Measurements from ENCODE around the gene HIVEP3.

The HIVEP3 gene

DNA sequence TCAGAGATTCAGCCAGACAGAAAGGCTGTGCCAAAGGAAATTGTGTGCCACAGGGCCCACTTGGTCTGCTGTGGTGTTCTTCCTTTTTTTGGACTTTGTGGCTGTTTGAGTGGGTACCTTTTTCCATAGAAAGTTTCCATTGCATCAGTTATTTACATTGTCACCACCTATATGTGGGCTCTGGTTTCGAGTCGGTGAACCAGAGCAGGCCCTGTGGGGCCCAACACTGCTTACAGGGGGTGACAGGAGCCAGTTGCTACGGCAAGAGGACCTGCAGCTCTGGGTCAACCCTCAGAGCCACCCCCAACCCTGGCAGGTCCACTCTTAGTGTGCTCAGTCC, 277.3 kb downstream of the HIVEP3 start:
- no peaks in the 10 kb centered on the region for H3K79me1 ChIP-seq (ENCODE audit: low read depth, low read length)
- H3K27ac ChIP-seq (replicated peaks; ENCODE audit: low read length) = no peak overlapping the region
- H2BK15ac ChIP-seq (ENCODE audit: low read length) = no peak overlapping the region
- no peak overlapping the region for H4K8ac ChIP-seq (ENCODE audit: low read depth, low read length)
- no peak overlapping the region for H3K4me3 ChIP-seq (ENCODE audit: low read length in 2 of 2)
- H3K27me3 ChIP-seq (ENCODE audit: control insufficient read depth in 3 of 3, insufficient read depth in 3 of 3, low read depth in 1 of 3, low read length in 3 of 3) = no peaks in the 10 kb centered on the region
- H3K9me3 ChIP-seq (replicated peaks in 1 of 2; ENCODE audit: control insufficient read depth in 2 of 2, insufficient read depth in 1 of 2, low read depth in 1 of 2, low read length in 2 of 2) = no peaks in the 10 kb centered on the region
- H3K36me3 ChIP-seq (replicated peaks in 1 of 2; ENCODE audit: control insufficient read depth in 2 of 2, insufficient read depth in 2 of 2, low read length in 2 of 2) = no peaks in the 10 kb centered on the region
- DNase-seq (ENCODE audit: low spot score) = no peak
- no peak overlapping the region for H2BK12ac ChIP-seq (ENCODE audit: low read length)
- H3K4me2 ChIP-seq (ENCODE audit: insufficient read depth, low read length, poor library complexity, severe bottlenecking) = no peak overlapping the region
- H3K23ac ChIP-seq (ENCODE audit: low read depth, low read length, poor library complexity) = no peak overlapping the region
- peaks cover 0 to 7% of the 10 kb centered on the region in 2 donors for H3K4me1 ChIP-seq (ENCODE audit: control insufficient read depth in 2 of 2, insufficient read depth in 1 of 2, low read depth in 1 of 2, low read length in 2 of 2)
- WGBS, 2 donors (ENCODE audit: extremely low coverage in 2 of 2, insufficient read length in 2 of 2, insufficient replicate concordance in 1 of 2) = no CpG with 5 or more reads among the region's 3 CpGs
- H3K9ac ChIP-seq (ENCODE audit: low read depth, low read length, poor library complexity) = no peak overlapping the region
- no peak overlapping the region for H4K91ac ChIP-seq (ENCODE audit: low read depth, low read length, poor library complexity)
- no peak overlapping the region for H3K14ac ChIP-seq (ENCODE audit: low read length)
- no peak overlapping the region for H2AK5ac ChIP-seq (ENCODE audit: low read depth, low read length)
- H2BK5ac ChIP-seq (ENCODE audit: low read length) = no peak overlapping the region
- no peak overlapping the region for H2BK120ac ChIP-seq (ENCODE audit: low read depth, low read length)
- no peak overlapping the region for H3K18ac ChIP-seq (ENCODE audit: low read length)
- no peak overlapping the region for H2AFZ ChIP-seq (ENCODE audit: low read length)
- no peak overlapping the region for H3K4ac ChIP-seq (ENCODE audit: low read length)

- Histone ChIP-seq H4K91ac (ENCODE audit: low read depth, low read length, poor library complexity) (no peak overlapping the region), H3K79me1 (ENCODE audit: low read depth, low read length) (no peaks in the 10 kb centered on the region), H3K9me3 (replicated peaks in 1 of 2; ENCODE audit: control insufficient read depth in 2 of 2, insufficient read depth in 1 of 2, low read depth in 1 of 2, low read length in 2 of 2) (no peaks in the 10 kb centered on the region), H2BK15ac (ENCODE audit: low read length) (no peak overlapping the region), H3K27ac (replicated peaks; ENCODE audit: low read length) (no peak overlapping the region), H2AK5ac (ENCODE audit: low read depth, low read length) (no peak overlapping the region), H3K36me3 (replicated peaks in 1 of 2; ENCODE audit: control insufficient read depth in 2 of 2, insufficient read depth in 2 of 2, low read length in 2 of 2) (no peaks in the 10 kb centered on the region), H3K23ac (ENCODE audit: low read depth, low read length, poor library complexity) (no peak overlapping the region), H2BK120ac (ENCODE audit: low read depth, low read length) (no peak overlapping the region), H3K4me2 (ENCODE audit: insufficient read depth, low read length, poor library complexity, severe bottlenecking) (no peak overlapping the region), H3K18ac (ENCODE audit: low read length) (no peak overlapping the region), H2BK5ac (ENCODE audit: low read length) (no peak overlapping the region), H2AFZ (ENCODE audit: low read length) (no peak overlapping the region), H3K27me3 (ENCODE audit: control insufficient read depth in 3 of 3, insufficient read depth in 3 of 3, low read depth in 1 of 3, low read length in 3 of 3) (no peaks in the 10 kb centered on the region), H3K4me3 (ENCODE audit: low read length in 2 of 2) (no peak overlapping the region), H3K9ac (ENCODE audit: low read depth, low read length, poor library complexity) (no peak overlapping the region), H2BK12ac (ENCODE audit: low read length) (no peak overlapping the region), H4K8ac (ENCODE audit: low read depth, low read length) (no peak overlapping the region), H3K4ac (ENCODE audit: low read length) (no peak overlapping the region), H3K4me1 (ENCODE audit: control insufficient read depth in 2 of 2, insufficient read depth in 1 of 2, low read depth in 1 of 2, low read length in 2 of 2) (peaks cover 0 to 7% of the 10 kb centered on the region in 2 donors), H3K14ac (ENCODE audit: low read length) (no peak overlapping the region)
- WGBS, 2 donors (ENCODE audit: extremely low coverage in 2 of 2, insufficient read length in 2 of 2, insufficient replicate concordance in 1 of 2) = no CpG with 5 or more reads among the region's 8 CpGs
- DNase-seq (ENCODE audit: low spot score) = no peak
These were observed 277.8 kb downstream of the HIVEP3 start for GRCh38 chr1:41640756-41641474.

GRCh38 chr1:41640141-41640751, 278.5 kb downstream of the HIVEP3 start:
- DNase-seq (ENCODE audit: low spot score) = no peak
- Histone ChIP-seq H2AFZ (ENCODE audit: low read length) (no peak overlapping the region), H3K79me1 (ENCODE audit: low read depth, low read length) (no peaks in the 10 kb centered on the region), H3K18ac (ENCODE audit: low read length) (peak overlapping the region; percentile 19), H4K91ac (ENCODE audit: low read depth, low read length, poor library complexity) (no peak overlapping the region), H3K4me2 (ENCODE audit: insufficient read depth, low read length, poor library complexity, severe bottlenecking) (no peak overlapping the region), H3K4me1 (ENCODE audit: control insufficient read depth in 2 of 2, insufficient read depth in 1 of 2, low read depth in 1 of 2, low read length in 2 of 2) (peaks cover 0 to 7% of the 10 kb centered on the region in 2 donors), H3K27ac (replicated peaks; ENCODE audit: low read length) (no peak overlapping the region), H3K36me3 (replicated peaks in 1 of 2; ENCODE audit: control insufficient read depth in 2 of 2, insufficient read depth in 2 of 2, low read length in 2 of 2) (no peaks in the 10 kb centered on the region), H3K23ac (ENCODE audit: low read depth, low read length, poor library complexity) (no peak overlapping the region), H3K14ac (ENCODE audit: low read length) (no peak overlapping the region), H3K9ac (ENCODE audit: low read depth, low read length, poor library complexity) (no peak overlapping the region), H3K27me3 (ENCODE audit: control insufficient read depth in 3 of 3, insufficient read depth in 3 of 3, low read depth in 1 of 3, low read length in 3 of 3) (no peaks in the 10 kb centered on the region), H2BK5ac (ENCODE audit: low read length) (no peak overlapping the region), H2BK120ac (ENCODE audit: low read depth, low read length) (no peak overlapping the region), H2BK12ac (ENCODE audit: low read length) (no peak overlapping the region), H3K4me3 (ENCODE audit: low read length in 2 of 2) (no peak overlapping the region), H3K4ac (ENCODE audit: low read length) (no peak overlapping the region), H3K9me3 (replicated peaks in 1 of 2; ENCODE audit: control insufficient read depth in 2 of 2, insufficient read depth in 1 of 2, low read depth in 1 of 2, low read length in 2 of 2) (no peaks in the 10 kb centered on the region), H4K8ac (ENCODE audit: low read depth, low read length) (no peak overlapping the region), H2BK15ac (ENCODE audit: low read length) (no peak overlapping the region), H2AK5ac (ENCODE audit: low read depth, low read length) (no peak overlapping the region)
- no CpG with 5 or more reads among the region's 12 CpGs for WGBS, 2 donors (ENCODE audit: extremely low coverage in 2 of 2, insufficient read length in 2 of 2, insufficient replicate concordance in 1 of 2)

- Histone ChIP-seq H3K4me1 (ENCODE audit: control insufficient read depth in 2 of 2, insufficient read depth in 1 of 2, low read depth in 1 of 2, low read length in 2 of 2) (peaks cover 0 to 2% of the 10 kb centered on the region in 2 donors), H3K4me2 (ENCODE audit: insufficient read depth, low read length, poor library complexity, severe bottlenecking) (no peak overlapping the region), H2BK12ac (ENCODE audit: low read length) (no peak overlapping the region), H3K14ac (ENCODE audit: low read length) (no peak overlapping the region), H3K9me3 (replicated peaks in 1 of 2; ENCODE audit: control insufficient read depth in 2 of 2, insufficient read depth in 1 of 2, low read depth in 1 of 2, low read length in 2 of 2) (no peaks in the 10 kb centered on the region), H2AFZ (ENCODE audit: low read length) (no peak overlapping the region), H3K9ac (ENCODE audit: low read depth, low read length, poor library complexity) (no peak overlapping the region), H2BK120ac (ENCODE audit: low read depth, low read length) (no peak overlapping the region), H3K27ac (replicated peaks; ENCODE audit: low read length) (no peak overlapping the region), H4K91ac (ENCODE audit: low read depth, low read length, poor library complexity) (no peak overlapping the region), H2BK5ac (ENCODE audit: low read length) (no peak overlapping the region), H3K23ac (ENCODE audit: low read depth, low read length, poor library complexity) (no peak overlapping the region), H2AK5ac (ENCODE audit: low read depth, low read length) (no peak overlapping the region), H3K4ac (ENCODE audit: low read length) (no peak overlapping the region), H3K79me1 (ENCODE audit: low read depth, low read length) (no peaks in the 10 kb centered on the region), H3K36me3 (replicated peaks in 1 of 2; ENCODE audit: control insufficient read depth in 2 of 2, insufficient read depth in 2 of 2, low read length in 2 of 2) (no peaks in the 10 kb centered on the region), H3K27me3 (ENCODE audit: control insufficient read depth in 3 of 3, insufficient read depth in 3 of 3, low read depth in 1 of 3, low read length in 3 of 3) (no peaks in the 10 kb centered on the region), H3K18ac (ENCODE audit: low read length) (no peak overlapping the region), H4K8ac (ENCODE audit: low read depth, low read length) (no peak overlapping the region), H2BK15ac (ENCODE audit: low read length) (no peak overlapping the region), H3K4me3 (ENCODE audit: low read length in 2 of 2) (no peak overlapping the region)
- DNase-seq (ENCODE audit: low spot score) = no peak
- no CpG with 5 or more reads among the region's 10 CpGs for WGBS, 2 donors (ENCODE audit: extremely low coverage in 2 of 2, insufficient read length in 2 of 2, insufficient replicate concordance in 1 of 2)
These were observed 279.3 kb downstream of the HIVEP3 start for GRCh38 chr1:41639332-41639936.
